ENCODE measurements around the gene HPSE2. TPM values are rescaled to one million over a fixed set of nuclear protein-coding genes. Genes with fewer than 3 reads are reported as not detected.

The HPSE2 gene
- total RNA-seq, 6 experiments from 2014 or later = 0.05 to 0.09 TPM; not detected in 4

DNA sequence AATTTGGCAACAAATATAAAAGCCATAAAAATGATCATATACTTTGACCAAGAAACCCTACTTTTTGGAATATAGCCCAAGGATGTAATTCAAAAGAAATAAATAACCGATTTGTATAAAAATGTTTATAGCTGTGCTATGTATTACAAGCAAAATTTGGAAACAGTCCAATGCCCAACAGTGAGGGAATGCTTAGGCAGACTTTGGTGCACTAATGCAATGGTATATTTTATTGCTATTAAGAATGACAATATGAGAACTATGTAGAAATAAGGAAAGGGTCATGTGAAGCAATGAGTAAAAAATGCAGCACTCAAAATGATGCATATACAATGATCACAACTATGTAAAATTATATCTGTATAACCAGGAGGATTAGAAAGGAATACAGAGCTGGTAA lies 515.1 kb downstream of the HPSE2 start:
- TF ChIP-seq, protein P1, sequence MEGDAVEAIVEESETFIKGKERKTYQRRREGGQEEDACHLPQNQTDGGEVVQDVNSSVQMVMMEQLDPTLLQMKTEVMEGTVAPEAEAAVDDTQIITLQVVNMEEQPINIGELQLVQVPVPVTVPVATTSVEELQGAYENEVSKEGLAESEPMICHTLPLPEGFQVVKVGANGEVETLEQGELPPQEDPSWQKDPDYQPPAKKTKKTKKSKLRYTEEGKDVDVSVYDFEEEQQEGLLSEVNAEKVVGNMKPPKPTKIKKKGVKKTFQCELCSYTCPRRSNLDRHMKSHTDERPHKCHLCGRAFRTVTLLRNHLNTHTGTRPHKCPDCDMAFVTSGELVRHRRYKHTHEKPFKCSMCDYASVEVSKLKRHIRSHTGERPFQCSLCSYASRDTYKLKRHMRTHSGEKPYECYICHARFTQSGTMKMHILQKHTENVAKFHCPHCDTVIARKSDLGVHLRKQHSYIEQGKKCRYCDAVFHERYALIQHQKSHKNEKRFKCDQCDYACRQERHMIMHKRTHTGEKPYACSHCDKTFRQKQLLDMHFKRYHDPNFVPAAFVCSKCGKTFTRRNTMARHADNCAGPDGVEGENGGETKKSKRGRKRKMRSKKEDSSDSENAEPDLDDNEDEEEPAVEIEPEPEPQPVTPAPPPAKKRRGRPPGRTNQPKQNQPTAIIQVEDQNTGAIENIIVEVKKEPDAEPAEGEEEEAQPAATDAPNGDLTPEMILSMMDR (IDR thresholded peaks at IDR 0.05) = no peak
- no peak for DNase-seq
- no peak overlapping the region for H3K4me3 Mint-ChIP-seq
- H3K27me3 Mint-ChIP-seq (ENCODE audit: insufficient read depth) = no peaks in the 10 kb centered on the region; the same call in 1 of the 2 replicates
- no peak overlapping the region for H3K27ac Mint-ChIP-seq
- H3K9me3 Mint-ChIP-seq = no peaks in the 10 kb centered on the region; the same call in 1 of the 2 replicates
- H3K36me3 Mint-ChIP-seq (ENCODE audit: low read depth) = no peaks in the 10 kb centered on the region
- no peaks in the 10 kb centered on the region for H3K4me1 Mint-ChIP-seq (ENCODE audit: low read depth)

DNA sequence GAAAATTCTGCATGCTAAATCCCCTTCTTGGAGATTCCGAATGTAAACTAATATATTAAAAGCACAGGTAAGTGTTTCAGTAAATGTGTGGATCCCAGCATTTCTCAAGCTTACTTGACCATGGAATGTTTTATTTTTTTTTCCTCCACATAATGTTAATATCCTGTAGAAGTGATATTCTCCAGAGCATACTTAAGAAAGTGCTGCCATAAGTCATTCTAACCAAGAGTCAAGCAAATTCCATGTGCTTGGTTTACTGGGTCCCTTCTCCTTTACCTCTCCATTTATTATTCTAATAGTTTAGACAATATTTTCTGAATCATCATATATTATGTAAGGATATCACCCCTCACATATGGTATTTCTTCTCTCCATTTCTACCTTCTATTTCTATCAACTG lies 522.1 kb downstream of the HPSE2 start:
- no peak overlapping the region for H3K27ac Mint-ChIP-seq
- no peaks in the 10 kb centered on the region for H3K36me3 Mint-ChIP-seq (ENCODE audit: low read depth)
- H3K9me3 Mint-ChIP-seq = no peaks in the 10 kb centered on the region
- no peak for DNase-seq
- H3K4me3 Mint-ChIP-seq = no peak overlapping the region
- no peaks in the 10 kb centered on the region for H3K27me3 Mint-ChIP-seq (ENCODE audit: insufficient read depth)
- H3K4me1 Mint-ChIP-seq (ENCODE audit: low read depth) = no peaks in the 10 kb centered on the region
- TF ChIP-seq, protein P1 (IDR thresholded peaks at IDR 0.05) = no peak

DNA sequence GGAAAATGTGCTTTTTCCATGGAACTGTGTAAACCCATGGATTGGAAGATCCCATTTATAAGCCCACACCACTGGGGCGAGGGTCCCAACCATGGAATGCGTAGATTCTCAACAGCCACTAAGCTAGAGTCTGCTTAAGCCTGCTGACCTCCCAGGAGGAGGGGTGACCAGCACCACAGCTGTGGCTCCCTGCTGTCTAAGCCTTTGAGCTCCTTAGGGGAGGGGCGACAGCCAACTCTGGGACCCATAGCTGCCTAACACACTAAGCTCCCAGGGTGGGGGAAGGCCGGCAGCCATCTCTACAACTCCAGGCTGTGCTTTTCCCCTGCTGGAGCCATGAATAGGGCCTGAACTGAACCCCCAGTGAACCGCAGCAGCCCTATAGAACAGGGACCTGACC lies 539.1 kb downstream of the HPSE2 start:
- TF ChIP-seq, protein P1 (IDR thresholded peaks at IDR 0.05) = no peak
- no peaks in the 10 kb centered on the region; the same call in 1 of the 2 replicates for H3K9me3 Mint-ChIP-seq
- H3K4me3 Mint-ChIP-seq = no peak overlapping the region
- DNase-seq = no peak
- no peak overlapping the region for H3K27ac Mint-ChIP-seq
- H3K27me3 Mint-ChIP-seq (ENCODE audit: insufficient read depth) = peaks cover 2% of the 10 kb centered on the region
- peaks cover 29% of the 10 kb centered on the region for H3K4me1 Mint-ChIP-seq (ENCODE audit: low read depth)
- no peaks in the 10 kb centered on the region for H3K36me3 Mint-ChIP-seq (ENCODE audit: low read depth)

DNA sequence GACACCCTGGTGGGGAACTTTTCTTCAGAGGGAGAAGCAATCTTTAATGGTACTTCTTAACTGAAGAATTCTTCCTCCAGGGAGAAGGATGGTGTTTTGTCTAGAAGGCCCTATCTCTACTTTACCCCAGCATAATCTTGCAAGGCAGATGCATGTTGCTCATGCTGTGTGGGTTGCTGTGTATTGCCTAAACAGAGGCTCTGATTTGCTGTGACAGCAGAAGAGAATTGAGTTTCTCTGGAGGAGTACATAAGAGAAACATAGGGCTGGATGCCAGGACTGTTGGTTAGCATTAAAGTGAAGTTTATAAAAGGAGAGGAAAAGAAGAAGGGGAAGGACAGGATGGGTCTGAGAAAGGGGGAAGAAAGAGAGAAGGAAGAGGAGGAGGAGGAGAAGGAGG lies 540.8 kb downstream of the HPSE2 start:
- Mint-ChIP-seq H3K9me3 (no peaks in the 10 kb centered on the region; the same call in 1 of the 2 replicates), H3K27ac (no peak overlapping the region), H3K4me1 (ENCODE audit: low read depth) (peaks cover 31% of the 10 kb centered on the region), H3K4me3 (no peak overlapping the region), H3K36me3 (ENCODE audit: low read depth) (no peaks in the 10 kb centered on the region), H3K27me3 (ENCODE audit: insufficient read depth) (peaks cover 2% of the 10 kb centered on the region)
- no peak for DNase-seq
- TF ChIP-seq, protein P1 (IDR thresholded peaks at IDR 0.05) = no peak

DNA sequence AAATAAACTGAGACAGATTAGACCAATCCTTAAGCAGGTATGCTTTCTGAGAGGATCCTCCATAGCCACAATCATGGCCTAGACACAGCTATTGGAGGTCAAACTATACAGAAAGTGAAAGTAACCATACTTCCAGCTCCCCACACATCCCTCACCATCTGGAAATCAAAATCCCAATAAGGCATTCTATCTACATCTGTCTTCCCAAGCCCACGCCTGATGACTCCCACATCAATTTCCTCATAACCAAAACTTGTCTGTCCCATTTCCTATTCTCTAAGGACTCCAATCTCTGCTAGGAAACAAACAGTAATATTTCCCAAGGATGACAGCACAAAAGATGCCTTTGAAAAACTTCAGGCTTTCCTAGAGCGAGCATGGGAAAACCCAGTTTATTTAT lies 541.6 kb downstream of the HPSE2 start:
- DNase-seq = no peak
- Mint-ChIP-seq H3K4me1 (ENCODE audit: low read depth) (peaks cover 31% of the 10 kb centered on the region), H3K36me3 (ENCODE audit: low read depth) (no peaks in the 10 kb centered on the region), H3K27ac (no peak overlapping the region), H3K4me3 (peak overlapping the region; percentile 67; the same call in 1 of the 2 replicates), H3K27me3 (ENCODE audit: insufficient read depth) (peaks cover 2% of the 10 kb centered on the region), H3K9me3 (no peaks in the 10 kb centered on the region; the same call in 1 of the 2 replicates)
- TF ChIP-seq, protein P1 (IDR thresholded peaks at IDR 0.05) = no peak

DNA sequence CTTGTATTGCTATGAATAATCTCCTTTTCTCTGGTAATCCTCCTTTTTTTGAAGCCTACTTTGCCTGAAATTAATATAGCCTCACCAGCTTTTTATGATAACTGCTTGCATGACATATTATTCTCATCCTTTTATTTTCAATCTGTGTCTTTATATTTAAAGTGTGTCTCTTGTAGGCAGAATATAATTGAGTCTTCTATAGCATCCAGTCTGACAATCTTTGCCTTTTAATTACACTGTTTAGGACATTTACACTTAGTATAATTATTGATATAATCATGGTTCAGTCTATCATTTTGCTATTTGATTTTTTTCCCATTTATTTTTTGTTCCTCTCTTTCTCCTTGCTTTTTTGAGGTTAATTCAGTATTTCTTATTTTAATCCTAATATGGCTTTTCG lies 548.0 kb downstream of the HPSE2 start:
- DNase-seq = no peak
- Mint-ChIP-seq H3K36me3 (ENCODE audit: low read depth) (peaks cover 10% of the 10 kb centered on the region), H3K27ac (no peak overlapping the region), H3K4me1 (ENCODE audit: low read depth) (peaks cover 12% of the 10 kb centered on the region), H3K27me3 (ENCODE audit: insufficient read depth) (peaks cover under 1% of the 10 kb centered on the region), H3K9me3 (peaks cover 12% of the 10 kb centered on the region), H3K4me3 (no peak overlapping the region)
- TF ChIP-seq, protein P1 (IDR thresholded peaks at IDR 0.05) = no peak
